Tibial artery (tissue), 4 donors: ENCODE results near the gene SPTLC1.

Experiments used
- DNase-seq, 2 donors: peaks; one replicate each; pipeline ENCODE4 v3.0.0-alpha.2; 2019
- H3K27ac ChIP-seq, 2 donors: fragments of 200-600 bp; sonication (generic) in 1 of 2; 1 replicate in 1 of 2; 2 replicates in 1 of 2; pipeline ENCODE4 v1.5.1; 2018 to 2019; ENCODE audit warnings: mild to moderate bottlenecking in 1 of 2
- H3K27me3 ChIP-seq, 2 donors: fragments of 200-600 bp; sonication (generic) in 1 of 2; one replicate each; pipeline versions ENCODE4 v1.5.1 to v1.6.0; 2016 to 2019
- H3K36me3 ChIP-seq, 3 donors: fragments of 200-600 bp; sonication (generic) in 2 of 3; one replicate each; pipeline ENCODE4 v1.5.1; 2016 to 2019; ENCODE audit warnings: mild to moderate bottlenecking in 2 of 3
- H3K4me1 ChIP-seq, 4 donors: fragments of 200-600 bp; sonication (generic) in 2 of 4; 1 replicate in 3 of 4; 2 replicates in 1 of 4; pipeline ENCODE4 v1.5.1; 2016 to 2019
- H3K4me3 ChIP-seq, 2 donors: fragments of 200-600 bp; sonication (generic) in 1 of 2; 1 replicate in 1 of 2; 2 replicates in 1 of 2; pipeline ENCODE4 v1.5.1; 2018 to 2019; ENCODE audit warnings: mild to moderate bottlenecking in 2 of 2
- H3K9me3 ChIP-seq, 3 donors: fragments of 200-600 bp; sonication (generic) in 1 of 3; one replicate each; pipeline ENCODE4 v1.5.1; 2016 to 2019
- intact Hi-C: fragments of 100-400 bp; cut with DNase I; formaldehyde crosslinking; loops from one replicate; pipeline ENCODE4 v1.15.0; 2023; ENCODE audit warnings: low total_unique reads
- TF ChIP-seq, protein P1 (sequence below), 2 experiments: fragments of 200-600 bp in 1 of 2; fragments of 450-650 bp in 1 of 2; IDR thresholded peaks; one replicate each; pipeline ENCODE4 v1.5.1; 2017 to 2019; ENCODE audit warnings: antibody characterized with exemption in 2 of 2, mild to moderate bottlenecking in 1 of 2, moderate library complexity in 1 of 2

The SPTLC1 gene

GRCh38 chr9:92100237-92100911 is 14.8 kb downstream of the SPTLC1 start:
- DNase-seq: no peak
- Histone ChIP-seq H3K36me3 (peaks cover 22 to 25% (median 22%) of the 10 kb centered on the region in 3 donors), H3K27me3 (no peaks in the 10 kb centered on the region), H3K4me3 (no peak overlapping the region), H3K4me1 (no peaks in the 10 kb centered on the region), H3K9me3 (no peaks in the 10 kb centered on the region), H3K27ac (no peak overlapping the region)
- TF ChIP-seq, protein P1, sequence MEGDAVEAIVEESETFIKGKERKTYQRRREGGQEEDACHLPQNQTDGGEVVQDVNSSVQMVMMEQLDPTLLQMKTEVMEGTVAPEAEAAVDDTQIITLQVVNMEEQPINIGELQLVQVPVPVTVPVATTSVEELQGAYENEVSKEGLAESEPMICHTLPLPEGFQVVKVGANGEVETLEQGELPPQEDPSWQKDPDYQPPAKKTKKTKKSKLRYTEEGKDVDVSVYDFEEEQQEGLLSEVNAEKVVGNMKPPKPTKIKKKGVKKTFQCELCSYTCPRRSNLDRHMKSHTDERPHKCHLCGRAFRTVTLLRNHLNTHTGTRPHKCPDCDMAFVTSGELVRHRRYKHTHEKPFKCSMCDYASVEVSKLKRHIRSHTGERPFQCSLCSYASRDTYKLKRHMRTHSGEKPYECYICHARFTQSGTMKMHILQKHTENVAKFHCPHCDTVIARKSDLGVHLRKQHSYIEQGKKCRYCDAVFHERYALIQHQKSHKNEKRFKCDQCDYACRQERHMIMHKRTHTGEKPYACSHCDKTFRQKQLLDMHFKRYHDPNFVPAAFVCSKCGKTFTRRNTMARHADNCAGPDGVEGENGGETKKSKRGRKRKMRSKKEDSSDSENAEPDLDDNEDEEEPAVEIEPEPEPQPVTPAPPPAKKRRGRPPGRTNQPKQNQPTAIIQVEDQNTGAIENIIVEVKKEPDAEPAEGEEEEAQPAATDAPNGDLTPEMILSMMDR (IDR thresholded peaks at IDR 0.05): no peak
- intact Hi-C loops: no loop called here

DNA sequence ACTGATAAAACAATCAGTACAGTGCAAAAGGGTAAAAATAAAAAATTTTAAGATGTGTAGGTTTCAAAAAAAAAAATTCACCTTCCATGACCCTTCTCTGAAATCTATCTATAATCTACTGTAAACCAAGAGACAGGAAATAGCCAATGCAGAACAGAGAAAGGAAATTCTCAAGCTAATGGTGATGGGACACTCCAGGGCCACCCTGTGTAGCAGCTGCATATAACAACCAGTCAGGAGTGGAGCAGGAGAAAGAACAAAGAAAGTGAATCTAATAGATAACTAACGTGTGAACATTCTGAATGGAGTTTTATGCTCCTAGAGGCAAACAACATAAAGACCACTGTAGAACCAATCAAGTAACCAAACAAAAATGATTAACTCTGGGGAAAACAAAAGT is 16.6 kb downstream of the SPTLC1 start:
- H3K9me3 ChIP-seq: no peaks in the 10 kb centered on the region
- H3K4me3 ChIP-seq: peak overlapping the region; percentile 11 to 30
- intact Hi-C loops: no loop called here
- H3K27me3 ChIP-seq: no peaks in the 10 kb centered on the region
- H3K27ac ChIP-seq: no peak overlapping the region
- H3K36me3 ChIP-seq: peaks cover 14 to 15% (median 15%) of the 10 kb centered on the region in 3 donors
- TF ChIP-seq, protein P1 (IDR thresholded peaks at IDR 0.05): no peak
- H3K4me1 ChIP-seq: no peaks in the 10 kb centered on the region
- DNase-seq: no peak

GRCh38 chr9:92097997-92098482 is 17.2 kb downstream of the SPTLC1 start:
- TF ChIP-seq, protein P1 (IDR thresholded peaks at IDR 0.05): no peak
- Histone ChIP-seq H3K4me3 (peak overlapping the region; percentile 11 to 30), H3K27me3 (no peaks in the 10 kb centered on the region), H3K36me3 (peaks cover 8 to 9% (median 9%) of the 10 kb centered on the region in 3 donors), H3K9me3 (no peaks in the 10 kb centered on the region), H3K27ac (no peak overlapping the region), H3K4me1 (no peaks in the 10 kb centered on the region)
- intact Hi-C loops: no loop called here
- DNase-seq: peak in 1 of 2 donors; percentile 82

- peaks cover 0 to 6% (median 5%) of the 10 kb centered on the region in 3 donors for H3K36me3 ChIP-seq
- intact Hi-C loops: no loop called here
- DNase-seq: no peak
- TF ChIP-seq, protein P1 (IDR thresholded peaks at IDR 0.05): no peak
- H3K27ac ChIP-seq: no peak overlapping the region
- H3K4me3 ChIP-seq: no peak overlapping the region
- H3K4me1 ChIP-seq: no peaks in the 10 kb centered on the region
- H3K9me3 ChIP-seq: no peaks in the 10 kb centered on the region
- H3K27me3 ChIP-seq: no peaks in the 10 kb centered on the region
These were observed 20.0 kb downstream of the SPTLC1 start for GRCh38 chr9:92095236-92095635.

DNA sequence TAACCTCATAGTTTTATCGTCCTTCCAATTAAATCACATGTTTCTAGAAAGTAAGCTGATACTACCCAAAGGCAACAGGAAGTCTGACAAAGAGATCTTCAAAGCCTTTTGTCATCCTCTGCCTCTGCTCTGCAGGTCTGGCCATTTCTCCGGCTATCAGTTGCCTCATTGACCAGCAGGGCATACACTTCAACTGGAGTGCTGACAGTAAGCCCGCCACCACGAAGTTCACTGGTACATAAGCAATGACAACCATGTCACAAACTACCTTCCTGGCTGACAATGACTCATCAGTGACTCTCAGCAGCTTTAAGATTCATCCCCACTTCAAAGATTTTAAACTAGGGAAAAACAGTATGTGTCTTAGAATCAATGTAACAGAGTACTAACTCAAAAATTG is 20.6 kb downstream of the SPTLC1 start:
- intact Hi-C loops: no loop called here
- Histone ChIP-seq H3K36me3 (peaks cover 0 to 6% (median 5%) of the 10 kb centered on the region in 3 donors), H3K27me3 (no peaks in the 10 kb centered on the region), H3K27ac (no peak overlapping the region), H3K9me3 (no peaks in the 10 kb centered on the region), H3K4me3 (no peak overlapping the region), H3K4me1 (no peaks in the 10 kb centered on the region)
- TF ChIP-seq, protein P1 (IDR thresholded peaks at IDR 0.05): no peak
- no peak for DNase-seq
